HepG2 (cell line): ENCODE results near the gene CDK6.

Experiments
- AFF4 ChIP-seq: sonication (generic); formaldehyde crosslinking; IDR thresholded peaks from 2 replicates; pipeline ENCODE4 v1.4.0; 2020; ENCODE audit warnings: missing genetic modification reagents
- ATF6 ChIP-seq: sonication (generic); formaldehyde crosslinking; conservative IDR thresholded peaks from 2 replicates; pipeline ENCODE4 v1.4.0; 2020; ENCODE audit warnings: missing genetic modification reagents
- CTCF ChIP-seq: sonication (generic); formaldehyde crosslinking; IDR thresholded peaks from 2 replicates; pipeline ENCODE4 v1.5.0; 2020; ENCODE audit warnings: mild to moderate bottlenecking, missing genetic modification reagents, moderate library complexity
- NFE2 ChIP-seq: sonication (generic); formaldehyde crosslinking; IDR thresholded peaks from 2 replicates; pipeline ENCODE4 v1.4.0; 2020; ENCODE audit warnings: missing genetic modification reagents
- PCBP1 ChIP-seq: fragments of 200-400 bp; formaldehyde crosslinking; IDR thresholded peaks from 2 replicates; pipeline ENCODE4 v1.6.1; 2017; ENCODE audit warnings: mild to moderate bottlenecking, low read depth, low read length, borderline replicate concordance
- RARA ChIP-seq: IDR thresholded peaks from 2 replicates; pipeline ENCODE4 v1.6.1; 2016; ENCODE audit warnings: missing genetic modification reagents, missing compliant biosample characterization
- RERE ChIP-seq: IDR thresholded peaks from 2 replicates; pipeline ENCODE4 v1.6.1; 2016; ENCODE audit warnings: low read depth, missing genetic modification reagents, missing compliant biosample characterization
- SMAD3 ChIP-seq: sonication (generic); formaldehyde crosslinking; IDR thresholded peaks from 2 replicates; pipeline ENCODE4 v1.4.0; 2020; ENCODE audit warnings: missing genetic modification reagents
- TARDBP ChIP-seq: sonication (generic); formaldehyde crosslinking; IDR thresholded peaks from 2 replicates; pipeline ENCODE4 v1.8.0; 2022; ENCODE audit warnings: mild to moderate bottlenecking, missing genetic modification reagents
- TCF7 ChIP-seq: sonication (generic); IDR thresholded peaks from 2 replicates; pipeline ENCODE4 v1.6.1; 2016; ENCODE audit warnings: antibody characterized with exemption, low read depth
- YY1 ChIP-seq: IDR thresholded peaks from 2 replicates; pipeline ENCODE4 v1.6.1; 2011; ENCODE audit warnings: low read length, low read depth, moderate library complexity, mild to moderate bottlenecking; ENCODE audit not compliant: insufficient read depth, insufficient replicate concordance
- ZNF136 ChIP-seq: sonication (generic); formaldehyde crosslinking; IDR thresholded peaks from 2 replicates; pipeline ENCODE4 v1.8.1; 2022; ENCODE audit warnings: low read depth, mild to moderate bottlenecking, moderate library complexity, missing genetic modification reagents
- ZNF788 ChIP-seq: sonication (generic); formaldehyde crosslinking; IDR thresholded peaks from 2 replicates; pipeline ENCODE4 v1.5.0; 2020; ENCODE audit warnings: mild to moderate bottlenecking, missing genetic modification reagents, borderline replicate concordance
- ZSCAN22 ChIP-seq: sonication (generic); formaldehyde crosslinking; IDR thresholded peaks from 2 replicates; pipeline ENCODE4 v1.4.0; 2020; ENCODE audit warnings: mild to moderate bottlenecking, missing genetic modification reagents

GRCh38 chr7:92612501-92612900, 223.9 kb downstream of the CDK6 start:
- no peak for TF ChIP-seq ZSCAN22 (CRISPR knock-in tag)
- TF ChIP-seq CTCF: no peak
- TF ChIP-seq NFE2 (CRISPR knock-in tag): no peak
- no peak for TF ChIP-seq YY1
- no peak for TF ChIP-seq ZNF136 (CRISPR knock-in tag)
- TF ChIP-seq ATF6 (CRISPR knock-in tag): no peak
- no peak for TF ChIP-seq RARA (CRISPR knock-in tag)
- no peak for TF ChIP-seq SMAD3 (CRISPR knock-in tag)
- no peak for TF ChIP-seq PCBP1
- no peak for TF ChIP-seq AFF4 (CRISPR knock-in tag)
- TF ChIP-seq TARDBP: no peak
- no peak for TF ChIP-seq ZNF788 (CRISPR knock-in tag)
- TF ChIP-seq TCF7: no peak
- TF ChIP-seq RERE: no peak
